GM18867 (cell line): ENCODE results near the gene GRAMD1B.
"Not testable (repeated sequence)": the region's sequence is repeated elsewhere in the genome, so short reads cannot be mapped to it uniquely, and the experiment has no call there.

Experiments
- ATAC-seq: cut with Tn5 transposase; IDR thresholded peaks from one replicate; pipeline ENCODE4 v1.9.1; 2021; ENCODE audit warnings: mild to moderate bottlenecking, moderate library complexity; ENCODE audit not compliant: unreplicated experiment

Gene GRAMD1B

GRCh38 chr11:123439616-123440015 lies 9.5 kb downstream of the GRAMD1B start:
- no peak for ATAC-seq

DNA sequence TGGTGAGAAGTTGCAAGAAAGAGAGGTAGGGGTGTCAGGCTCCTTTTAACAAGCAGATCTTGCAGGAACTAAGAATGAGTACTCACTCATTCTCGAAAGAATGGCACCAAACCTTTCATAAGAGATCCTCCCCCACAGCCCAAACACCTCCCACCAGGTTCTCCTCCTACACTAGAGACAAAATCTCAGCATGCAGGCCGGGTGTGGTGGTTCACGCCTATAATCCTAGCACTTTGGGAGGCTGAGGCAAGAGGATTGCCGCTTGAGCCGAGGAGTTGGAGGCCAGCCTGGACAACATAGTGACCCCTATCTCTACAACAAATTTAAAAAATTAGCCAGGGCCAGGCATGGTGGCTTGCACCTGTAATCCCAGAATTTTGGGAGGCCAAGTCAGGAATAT lies 11.1 kb downstream of the GRAMD1B start:
- no peak for ATAC-seq

GRCh38 chr11:123443851-123444623 lies 14.0 kb downstream of the GRAMD1B start:
- ATAC-seq = no peak

- no peak for ATAC-seq
These were observed 18.8 kb downstream of the GRAMD1B start for GRCh38 chr11:123448823-123449222.

GRCh38 chr11:123449436-123449835 lies 19.4 kb downstream of the GRAMD1B start:
- no peak for ATAC-seq

- no peak for ATAC-seq
These were observed 20.6 kb downstream of the GRAMD1B start for GRCh38 chr11:123450623-123451022.

DNA sequence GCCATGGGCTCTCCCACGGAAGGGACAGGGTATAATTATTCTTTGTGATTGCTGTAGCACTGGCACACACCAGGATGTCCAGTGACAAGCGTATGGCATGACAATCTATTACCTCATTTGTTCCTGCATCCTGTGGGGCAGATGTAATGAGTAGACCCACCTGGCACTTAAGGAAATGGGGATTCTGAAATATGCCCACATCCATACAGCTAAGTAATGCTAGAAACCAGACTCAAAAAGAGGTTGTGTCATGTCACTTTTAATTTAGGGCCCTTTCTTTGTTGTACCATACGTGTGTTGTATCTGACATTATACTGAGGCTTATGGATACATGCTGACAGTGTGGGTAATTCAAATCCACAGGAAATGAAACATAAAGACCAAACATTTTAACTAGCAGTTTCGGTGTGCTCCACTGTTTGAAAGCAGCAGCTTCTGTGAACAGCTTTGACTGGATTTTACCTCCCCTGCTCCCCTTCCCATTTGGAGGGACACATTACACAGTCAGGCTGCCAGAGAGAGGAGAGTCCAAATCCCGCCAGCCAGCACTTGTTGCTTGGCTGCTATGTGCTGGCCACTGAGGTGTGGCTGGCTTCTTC lies 21.2 kb downstream of the GRAMD1B start:
- ATAC-seq = no peak

DNA sequence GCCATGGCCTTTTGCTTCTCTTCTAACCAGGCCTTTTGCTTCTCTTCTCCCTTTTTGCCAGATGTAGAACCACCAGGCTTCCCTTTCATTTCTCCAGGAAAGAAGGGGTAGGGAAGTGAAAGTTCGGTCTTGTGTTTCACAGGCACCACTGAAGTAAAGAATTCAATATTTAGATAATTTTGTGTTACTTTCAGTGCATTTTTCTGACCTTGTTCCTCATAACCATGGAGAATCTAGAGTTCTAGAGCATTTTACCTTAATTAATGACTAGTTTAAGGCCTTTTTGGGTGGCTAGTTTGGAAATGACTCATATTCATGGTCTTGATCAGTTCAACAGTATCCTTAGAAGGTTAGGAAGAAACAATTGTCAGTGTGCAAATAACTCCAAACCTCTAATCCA lies 22.7 kb downstream of the GRAMD1B start:
- no peak for ATAC-seq

GRCh38 chr11:123454060-123454651 lies 24.1 kb downstream of the GRAMD1B start:
- no peak for ATAC-seq

GRCh38 chr11:123454796-123455195 lies 24.7 kb downstream of the GRAMD1B start:
- no peak for ATAC-seq

DNA sequence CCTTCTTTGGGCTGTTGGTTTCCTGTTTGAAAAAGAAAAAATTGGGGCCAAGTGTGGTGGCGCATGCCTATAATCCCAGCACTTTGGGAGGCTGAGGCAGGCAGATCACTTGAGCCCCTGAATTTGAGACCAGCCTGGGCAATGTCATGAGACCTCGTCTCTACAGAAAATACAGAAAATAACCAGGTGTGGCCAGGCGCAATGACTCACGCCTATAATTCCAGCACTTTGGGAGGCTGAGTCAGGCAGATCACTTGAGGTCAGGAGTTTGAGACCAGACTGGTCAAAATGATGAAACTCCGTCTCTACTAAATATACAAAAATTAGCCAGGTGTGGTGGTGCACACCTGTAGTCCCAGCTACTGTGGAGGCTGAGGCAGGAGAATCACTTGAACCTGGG lies 26.4 kb downstream of the GRAMD1B start:
- not testable (repeated sequence) for ATAC-seq

DNA sequence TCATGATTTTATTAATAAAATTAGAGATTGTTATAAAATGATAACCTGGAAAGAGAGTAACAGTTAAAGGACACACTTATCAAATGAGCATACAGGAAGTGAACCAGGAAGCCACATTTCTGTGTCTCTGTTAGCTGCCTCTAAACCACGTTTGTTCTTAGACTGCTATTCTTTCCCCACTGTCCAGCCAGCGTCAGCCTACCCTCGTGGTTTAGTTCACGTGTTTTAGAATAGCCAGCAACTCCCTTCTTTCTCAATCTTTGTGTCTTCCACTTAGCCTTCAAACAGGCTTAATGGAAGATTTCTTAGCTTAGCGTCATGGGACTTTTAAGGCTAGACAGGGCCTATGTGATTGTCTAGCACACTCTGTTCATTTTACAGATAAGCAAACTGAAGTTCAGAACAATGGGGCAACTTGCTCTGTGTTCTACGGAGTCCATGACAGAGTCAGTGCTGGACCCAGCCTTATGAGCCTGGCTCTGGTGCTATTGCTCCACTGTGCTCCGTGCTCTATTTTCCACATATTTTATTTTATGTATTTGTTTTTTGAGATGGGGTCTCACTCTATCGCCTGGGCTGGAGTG lies 27.2 kb downstream of the GRAMD1B start:
- ATAC-seq = no peak

GRCh38 chr11:123458501-123458900 lies 28.4 kb downstream of the GRAMD1B start:
- ATAC-seq = no peak

DNA sequence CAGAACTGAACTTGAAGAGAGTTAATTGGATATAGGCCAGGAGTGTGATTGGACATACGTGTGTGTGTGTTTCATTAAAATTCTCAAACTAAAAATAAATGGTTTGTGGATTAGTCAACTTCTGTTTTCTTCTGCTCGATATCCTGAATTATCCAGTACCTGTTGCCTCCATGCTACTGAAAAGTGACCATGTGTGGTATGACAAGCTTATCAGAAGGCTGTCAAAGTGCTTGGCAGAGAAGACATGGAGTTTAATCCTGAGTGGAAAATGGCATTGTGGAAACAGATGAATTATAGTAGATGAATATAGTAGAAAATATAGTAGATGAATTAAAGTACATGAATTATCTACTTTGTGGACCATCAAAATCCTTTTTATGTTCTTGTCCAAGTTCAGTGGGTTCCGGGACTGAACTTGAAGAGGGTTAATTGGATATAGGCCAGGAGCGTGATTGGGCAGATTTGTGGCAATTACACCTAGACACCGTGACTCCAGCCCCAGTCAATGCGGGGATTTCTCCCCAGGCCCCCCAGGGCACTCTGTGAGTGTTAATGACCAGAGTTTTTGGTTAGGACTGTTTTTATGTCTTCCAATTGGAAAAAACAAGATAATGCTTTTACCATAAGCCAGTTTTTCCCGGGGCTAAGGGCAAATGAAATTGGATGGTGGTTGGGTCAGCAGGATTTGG lies 30.1 kb downstream of the GRAMD1B start:
- no peak for ATAC-seq

- ATAC-seq = no peak
These were observed 31.1 kb downstream of the GRAMD1B start for GRCh38 chr11:123461164-123461563.

- not testable (repeated sequence) for ATAC-seq
These were observed 35.6 kb downstream of the GRAMD1B start for GRCh38 chr11:123465667-123466066.

- ATAC-seq = not testable (repeated sequence)
These were observed 36.1 kb downstream of the GRAMD1B start for GRCh38 chr11:123466172-123466571.

DNA sequence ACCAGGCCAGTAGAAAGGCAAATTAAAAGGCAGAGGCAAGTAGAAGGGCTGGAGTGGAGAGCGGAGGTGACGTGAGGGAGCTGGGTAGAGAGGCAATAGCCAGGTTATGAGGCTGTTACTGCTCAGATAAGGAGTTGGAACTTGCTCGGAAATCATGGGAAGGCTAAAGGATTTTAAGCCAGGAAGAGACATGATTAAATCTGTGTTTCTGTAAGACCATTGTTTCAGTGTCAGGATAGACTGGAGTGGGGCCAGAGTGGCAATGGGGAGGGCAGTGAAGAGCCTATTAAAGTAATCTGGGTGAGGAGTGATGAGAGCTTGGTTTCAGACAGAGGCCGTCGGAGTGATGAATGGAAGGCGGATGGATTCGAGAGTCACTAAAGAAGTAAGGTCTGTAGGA lies 39.0 kb downstream of the GRAMD1B start:
- ATAC-seq = no peak

DNA sequence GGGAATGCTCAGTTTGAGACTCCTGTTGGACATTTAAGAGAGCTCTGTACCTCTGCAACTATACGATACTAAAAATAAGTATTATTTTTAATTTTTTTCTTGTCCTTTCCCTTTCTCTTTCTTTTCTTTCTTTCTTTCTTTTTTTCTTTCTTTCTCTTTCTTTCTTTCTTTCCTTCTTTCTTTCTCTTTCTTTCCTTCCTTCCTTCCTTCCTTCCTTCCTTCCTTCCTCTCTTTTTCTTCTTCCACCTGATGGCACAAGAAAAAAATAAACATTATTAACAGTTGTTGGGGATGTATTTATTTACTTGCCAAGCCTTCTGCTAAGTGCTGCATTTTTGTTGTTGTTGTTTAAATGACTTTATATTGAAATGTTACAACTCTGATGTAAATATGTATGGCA lies 39.5 kb downstream of the GRAMD1B start:
- ATAC-seq = no peak

GRCh38 chr11:123470842-123471241 lies 40.8 kb downstream of the GRAMD1B start:
- no peak for ATAC-seq

- ATAC-seq = no peak
These were observed 42.3 kb downstream of the GRAMD1B start for GRCh38 chr11:123472236-123472935.
